MM.1S (cell line): ENCODE results near the gene SNX25.

ENCODE experiments used
- CTCF ChIP-seq: fragments of 300-600 bp; sonication (generic); IDR thresholded peaks from 2 replicates; pipeline ENCODE4 v1.5.1; 2016; ENCODE audit warnings: antibody characterized with exemption, low read length, mixed read lengths
- EZH2 ChIP-seq: fragments of 300-600 bp; sonication (generic); optimal IDR thresholded peaks from 2 replicates; pipeline ENCODE3; 2017; ENCODE audit warnings: low read depth, mild to moderate bottlenecking, antibody characterized with exemption, low read length, mixed read lengths

- no peak for TF ChIP-seq CTCF
- TF ChIP-seq EZH2: no peak
Observed at GRCh38 chr4:185235119-185235842, 25.9 kb downstream of the SNX25 start.
